Endothelial cell of umbilical vein (primary cell): ENCODE measurements around the gene GPATCH2. TPM values are rescaled to one million over a fixed set of nuclear protein-coding genes. Genes with fewer than 3 reads are reported as not detected.

Source experiments
- BruUV-seq: library from RNA; stranded (reverse); fragments of 400-500 nt; replicated peaks from 2 replicates; lab custom pipeline; 2021; lab: Mats Ljungman, UMichigan
- CTCF ChIA-PET: fragments of 300-600, 350-600 bp; sonication (Branson Sonifier 250); formaldehyde crosslinking; loops from one replicate; lab custom pipeline; 2021; ENCODE audit warnings: antibody characterized with exemption, inconsistent platforms; lab: Charles Lee
- POLR2A ChIA-PET: fragments of 300-600, 350-600 bp; sonication (Branson Sonifier 250); formaldehyde crosslinking; loops from one replicate; lab custom pipeline; 2021; ENCODE audit warnings: antibody characterized with exemption, inconsistent platforms; lab: Charles Lee
- DNase-seq: peaks from one replicate; pipeline ENCODE4 v3.0.0-alpha.2; 2011; ENCODE audit warnings: low read depth, low spot score
- FAIRE-seq: peaks from 2 replicates; lab custom pipeline; 2011; peaks lifted over from hg19 to GRCh38; lab: Jason Lieb, UNC
- H2AFZ ChIP-seq: 2 replicates; pipeline ENCODE4 v1.6.0; 2012; ENCODE audit warnings: low read depth, low read length, control low read depth, inconsistent platforms
- H3K27ac ChIP-seq: 2 replicates; pipeline ENCODE4 v1.5.1; 2011; ENCODE audit warnings: low read depth, mild to moderate bottlenecking, control low read depth, low read length, moderate library complexity; ENCODE audit not compliant: insufficient read depth
- H3K27me3 ChIP-seq, 2 experiments: 2 replicates each; pipeline versions ENCODE4 v1.6.0 to v1.6.1; 2011; ENCODE audit warnings: low read length in 2 of 2, mixed read lengths in 1 of 2; ENCODE audit not compliant: control insufficient read depth in 2 of 2, insufficient read depth in 2 of 2
- H3K36me3 ChIP-seq, 2 experiments: 2 replicates in 1 of 2; 3 replicates in 1 of 2; pipeline ENCODE4 v1.5.1; 2011; ENCODE audit warnings: low read length in 2 of 2, mild to moderate bottlenecking in 1 of 2, moderate library complexity in 1 of 2; ENCODE audit not compliant: control insufficient read depth in 2 of 2, insufficient read depth in 2 of 2; ENCODE audit errors: extremely low read depth in 1 of 2
- H3K4me1 ChIP-seq: 3 replicates; pipeline ENCODE4 v1.5.1; 2011; ENCODE audit warnings: mild to moderate bottlenecking, low read length; ENCODE audit not compliant: control insufficient read depth, insufficient read depth; ENCODE audit errors: extremely low read depth
- H3K4me2 ChIP-seq: 2 replicates; pipeline ENCODE4 v1.6.1; 2011; ENCODE audit warnings: low read length, control low read depth, mixed read lengths; ENCODE audit not compliant: insufficient read depth
- H3K4me3 ChIP-seq, 3 experiments: fragments of 200-600 bp in 1 of 3; sonication (generic), shearing (Covaris generic) in 1 of 3; replicated peaks in 1 of 3; 2 replicates each; pipeline ENCODE4 v1.5.1; 2011 to 2016; ENCODE audit warnings: control low read depth in 3 of 3, low read length in 3 of 3, mild to moderate bottlenecking in 2 of 3, inconsistent platforms in 1 of 3, low read depth in 1 of 3, moderate library complexity in 1 of 3; ENCODE audit not compliant: insufficient read depth in 1 of 3
- H3K79me2 ChIP-seq: 2 replicates; pipeline ENCODE4 v1.6.0; 2012; ENCODE audit warnings: low read length, inconsistent platforms; ENCODE audit not compliant: control insufficient read depth, insufficient read depth
- H3K9ac ChIP-seq: replicated peaks from 2 replicates; pipeline ENCODE3; 2011; ENCODE audit warnings: low read length, control low read depth; ENCODE audit not compliant: insufficient read depth; ENCODE audit errors: extremely low read depth
- H3K9me1 ChIP-seq: replicated peaks from 3 replicates; pipeline ENCODE4 v1.6.0; 2011; ENCODE audit warnings: mild to moderate bottlenecking, low read length; ENCODE audit not compliant: control insufficient read depth, insufficient read depth; ENCODE audit errors: extremely low read depth
- H3K9me3 ChIP-seq: replicated peaks from 2 replicates; pipeline ENCODE4 v1.5.1; 2012; ENCODE audit warnings: low read length, inconsistent platforms; ENCODE audit not compliant: control insufficient read depth, insufficient read depth
- H4K20me1 ChIP-seq: replicated peaks from 2 replicates; pipeline ENCODE3; 2011; ENCODE audit warnings: mild to moderate bottlenecking, low read length; ENCODE audit not compliant: control insufficient read depth, insufficient read depth; ENCODE audit errors: extremely low read depth
- FOS ChIP-seq: IDR thresholded peaks from 2 replicates; pipeline ENCODE4 v1.6.1; 2011; ENCODE audit warnings: mild to moderate bottlenecking, low read length, moderate library complexity, borderline replicate concordance; ENCODE audit not compliant: insufficient read depth
- GATA2 ChIP-seq: IDR thresholded peaks from 2 replicates; pipeline ENCODE4 v1.7.0; 2011; ENCODE audit warnings: low read depth, mild to moderate bottlenecking, moderate library complexity, mixed read lengths, low read length; ENCODE audit not compliant: insufficient read length, insufficient read depth
- JUN ChIP-seq: IDR thresholded peaks from 2 replicates; pipeline ENCODE4 v1.6.1; 2011; ENCODE audit warnings: borderline replicate concordance, low read depth; ENCODE audit not compliant: insufficient read length, insufficient read depth
- MAX ChIP-seq: IDR thresholded peaks from 2 replicates; pipeline ENCODE4 v1.6.1; 2011; ENCODE audit not compliant: insufficient read depth, insufficient read length
- MYC ChIP-seq: IDR thresholded peaks from one replicate; pipeline ENCODE4 v1.6.1; 2011; ENCODE audit warnings: mild to moderate bottlenecking, low read depth, low read length
- POLR2A ChIP-seq: IDR thresholded peaks from 2 replicates; pipeline ENCODE4 v1.6.1; 2012; ENCODE audit warnings: low read depth, mild to moderate bottlenecking, control low read depth, low read length
- dilution Hi-C: fragments of 300-500 bp; cut with MboI; formaldehyde crosslinking; loops from one replicate; pipeline ENCODE4 v1.15.0; 2019; ENCODE audit warnings: low sequenced_read_pairs; ENCODE audit not compliant: extremely low pct_ligation_motif_present
- intact Hi-C: fragments of 100-400 bp; cut with micrococcal nuclease; formaldehyde crosslinking; loops from one replicate; pipeline ENCODE4 v1.10.0; 2022
- polyA plus RNA-seq, 4 experiments: library from polyadenylated mRNA; depleted of rRNA in 3 of 4; stranded (reverse) in 3 of 4; unstranded in 1 of 4; fragments of >200 nt; gene quantifications; 2 replicates each; pipeline versions ENCODE4 v1.2.1 to v1.2.3, GENCODE V29; 2011 to 2012; ENCODE audit warnings: missing spikeins in 1 of 4
- total RNA-seq: library from RNA; stranded (reverse); gene quantifications from 2 replicates; pipeline ENCODE4 v1.2.3, GENCODE V29; 2021
- TF ChIP-seq, protein P1 (sequence below), 2 donors: IDR thresholded peaks; 1 replicate in 1 of 2; 2 replicates in 1 of 2; pipeline ENCODE4 v1.5.1; 2011; ENCODE audit warnings: low read length in 2 of 2, mild to moderate bottlenecking in 2 of 2, moderate library complexity in 2 of 2, control low read depth in 1 of 2, inconsistent platforms in 1 of 2, low read depth in 1 of 2; ENCODE audit not compliant: insufficient read depth in 1 of 2; ENCODE audit errors: extremely low read depth in 1 of 2

The GPATCH2 gene
- total and polyA plus RNA-seq, 2 donors (not counting 3 experiments of a cell fraction or from before 2014, with no cell fraction given), result 3.3 to 15.6 TPM

- dilution Hi-C loops (no loop called here), intact Hi-C loops (no loop called here)
- no peaks in the 10 kb centered on the region for H3K27me3 ChIP-seq
- BruUV-seq, result no TSS peak
- H3K4me2 ChIP-seq, result no peak overlapping the region
- H3K4me1 ChIP-seq, result no peaks in the 10 kb centered on the region
- TF ChIP-seq JUN (no peak), MYC (no peak), FOS (no peak), POLR2A (no peak), GATA2 (no peak), MAX (no peak)
- TF ChIP-seq, protein P1, sequence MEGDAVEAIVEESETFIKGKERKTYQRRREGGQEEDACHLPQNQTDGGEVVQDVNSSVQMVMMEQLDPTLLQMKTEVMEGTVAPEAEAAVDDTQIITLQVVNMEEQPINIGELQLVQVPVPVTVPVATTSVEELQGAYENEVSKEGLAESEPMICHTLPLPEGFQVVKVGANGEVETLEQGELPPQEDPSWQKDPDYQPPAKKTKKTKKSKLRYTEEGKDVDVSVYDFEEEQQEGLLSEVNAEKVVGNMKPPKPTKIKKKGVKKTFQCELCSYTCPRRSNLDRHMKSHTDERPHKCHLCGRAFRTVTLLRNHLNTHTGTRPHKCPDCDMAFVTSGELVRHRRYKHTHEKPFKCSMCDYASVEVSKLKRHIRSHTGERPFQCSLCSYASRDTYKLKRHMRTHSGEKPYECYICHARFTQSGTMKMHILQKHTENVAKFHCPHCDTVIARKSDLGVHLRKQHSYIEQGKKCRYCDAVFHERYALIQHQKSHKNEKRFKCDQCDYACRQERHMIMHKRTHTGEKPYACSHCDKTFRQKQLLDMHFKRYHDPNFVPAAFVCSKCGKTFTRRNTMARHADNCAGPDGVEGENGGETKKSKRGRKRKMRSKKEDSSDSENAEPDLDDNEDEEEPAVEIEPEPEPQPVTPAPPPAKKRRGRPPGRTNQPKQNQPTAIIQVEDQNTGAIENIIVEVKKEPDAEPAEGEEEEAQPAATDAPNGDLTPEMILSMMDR (IDR thresholded peaks at IDR 0.05; ENCODE audit: extremely low read depth in 1 of 2, insufficient read depth in 1 of 2, low read depth in 1 of 2, low read length in 2 of 2), result no peak
- H3K79me2 ChIP-seq, result no peaks in the 10 kb centered on the region
- no peak overlapping the region for H3K27ac ChIP-seq
- H3K9me3 ChIP-seq, result no peaks in the 10 kb centered on the region
- H3K9me1 ChIP-seq, result no peaks in the 10 kb centered on the region
- no peak overlapping the region for H3K4me3 ChIP-seq
- DNase-seq, result no peak
- CTCF ChIA-PET, result no interaction called here
- no peak overlapping the region for H3K9ac ChIP-seq
- H2AFZ ChIP-seq, result no peak overlapping the region
- H3K36me3 ChIP-seq, result no peaks in the 10 kb centered on the region
- no peak for FAIRE-seq
- POLR2A ChIA-PET, result no interaction called here
- no peaks in the 10 kb centered on the region for H4K20me1 ChIP-seq
These were observed 238.4 kb downstream of the GPATCH2 start for GRCh38 chr1:217392441-217392840.
